HepG2 (cell line): Measurements from ENCODE around the gene ABCG4.

ENCODE experiments used
- EZH2 ChIP-seq: conservative IDR thresholded peaks from 2 replicates; pipeline ENCODE4 v1.6.1; 2012; ENCODE audit warnings: mild to moderate bottlenecking, low read depth, low read length, moderate library complexity
- POLR2A ChIP-seq, 2 experiments: IDR thresholded peaks; 2 replicates each; pipeline ENCODE4 v1.6.1; 2011; ENCODE audit warnings: low read depth in 2 of 2, low read length in 2 of 2, mild to moderate bottlenecking in 1 of 2, moderate library complexity in 1 of 2; ENCODE audit not compliant: insufficient read depth in 1 of 2

DNA sequence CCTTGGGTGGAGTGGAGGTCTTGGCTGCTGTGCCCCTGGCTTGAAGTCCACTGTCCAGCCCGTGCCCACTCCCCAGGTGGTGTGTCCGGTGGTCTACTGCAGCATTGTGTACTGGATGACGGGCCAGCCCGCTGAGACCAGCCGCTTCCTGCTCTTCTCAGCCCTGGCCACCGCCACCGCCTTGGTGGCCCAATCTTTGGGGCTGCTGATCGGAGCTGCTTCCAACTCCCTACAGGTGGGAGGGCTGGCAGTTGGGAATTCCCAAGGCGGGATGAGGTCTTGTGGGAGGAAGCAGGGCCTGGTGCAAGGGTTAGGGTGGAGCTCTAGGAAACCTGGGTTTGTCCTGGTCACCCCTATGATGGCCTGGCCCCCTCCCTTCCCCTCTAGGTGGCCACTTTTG is 11.3 kb downstream of the ABCG4 start:
- TF ChIP-seq EZH2 (no peak), POLR2A (IDR thresholded peaks at IDR 0.05; ENCODE audit: insufficient read depth in 1 of 2, low read depth in 2 of 2, low read length in 2 of 2) (no peak)
